ENCODE data around the gene FUT9. TPM values are rescaled to one million over a fixed set of nuclear protein-coding genes. Genes with fewer than 3 reads are reported as not detected.

FUT9 gene
- total RNA-seq, 1 donor from 2014 or later = 97.0 TPM

- no peak for DNase-seq
These were observed 57.8 kb downstream of the FUT9 start for GRCh38 chr6:96073555-96073954.

GRCh38 chr6:96074006-96074405 is 58.2 kb downstream of the FUT9 start:
- DNase-seq = no peak

GRCh38 chr6:96075826-96076225 is 60.1 kb downstream of the FUT9 start:
- DNase-seq = no peak

- no peak for DNase-seq
These were observed 71.0 kb downstream of the FUT9 start for GRCh38 chr6:96086745-96087144.

GRCh38 chr6:96089173-96089572 is 73.4 kb downstream of the FUT9 start:
- no peak for DNase-seq

- DNase-seq = no peak
These were observed 78.3 kb downstream of the FUT9 start for GRCh38 chr6:96094077-96094476.

GRCh38 chr6:96099069-96099468 is 83.3 kb downstream of the FUT9 start:
- DNase-seq = no peak

GRCh38 chr6:96101564-96101963 is 85.8 kb downstream of the FUT9 start:
- DNase-seq = no peak

- DNase-seq = no peak
These were observed 89.1 kb downstream of the FUT9 start for GRCh38 chr6:96104910-96105309.

GRCh38 chr6:96110878-96111277 is 95.1 kb downstream of the FUT9 start:
- DNase-seq = no peak

- no peak for DNase-seq
These were observed 100.9 kb downstream of the FUT9 start for GRCh38 chr6:96116674-96117073.

- no peak for DNase-seq
These were observed 109.0 kb downstream of the FUT9 start for GRCh38 chr6:96124778-96125177.

GRCh38 chr6:96138406-96138805 is 122.6 kb downstream of the FUT9 start:
- no peak for DNase-seq

- DNase-seq = no peak
These were observed 126.4 kb downstream of the FUT9 start for GRCh38 chr6:96142142-96142541.

GRCh38 chr6:96150431-96150830 is 134.7 kb downstream of the FUT9 start:
- no peak for DNase-seq

- no peak for DNase-seq
These were observed 135.9 kb downstream of the FUT9 start for GRCh38 chr6:96151707-96152106.

- no peak for DNase-seq
These were observed 136.4 kb downstream of the FUT9 start for GRCh38 chr6:96152114-96152708.

- no peak for DNase-seq
These were observed 138.0 kb downstream of the FUT9 start for GRCh38 chr6:96153775-96154174.

- DNase-seq = no peak
These were observed 140.7 kb downstream of the FUT9 start for GRCh38 chr6:96156425-96156824.

- no peak for DNase-seq
These were observed 141.3 kb downstream of the FUT9 start for GRCh38 chr6:96157018-96157565.

- no peak for DNase-seq
These were observed 146.9 kb downstream of the FUT9 start for GRCh38 chr6:96162711-96163120.

- DNase-seq = no peak
These were observed 149.0 kb downstream of the FUT9 start for GRCh38 chr6:96164802-96165201.

GRCh38 chr6:96171112-96171511 is 155.3 kb downstream of the FUT9 start:
- no peak for DNase-seq

- DNase-seq = no peak
These were observed 169.0 kb downstream of the FUT9 start for GRCh38 chr6:96184798-96185197.

GRCh38 chr6:96186094-96186493 is 170.3 kb downstream of the FUT9 start:
- no peak for DNase-seq

Data from occipital lobe (tissue), 2 donors.